Measurements from ENCODE around the gene L3HYPDH. TPM values are rescaled to one million over a fixed set of nuclear protein-coding genes. Genes with fewer than 3 reads are reported as not detected.

The L3HYPDH gene
- total RNA-seq: 10 to 100 TPM in 3 of 6 donors, 1 to 10 TPM in 3; 6.7 to 11.0 (median 8.8) TPM
- polyA plus RNA-seq: 10 to 100 TPM; 17.4 to 20.9 TPM

GRCh38 chr14:59483819-59484638 lies at the start of gene L3HYPDH, which contains the start of gene JKAMP:
L3HYPDH (minus strand) TSS chr14:59484408; CDS start chr14:59484316, 92 bp downstream.
JKAMP (plus strand) TSS chr14:59484517; CDS start chr14:59484590, 73 bp downstream.
- peak; percentile 25 to 61 (median 40) for TF ChIP-seq CTCF (IDR thresholded peaks at IDR 0.05)
- ATAC-seq (peak; percentile 94 to 98 (median 96)), FAIRE-seq (no peak), DNase-seq (peak; percentile 97 to 98 (median 98))
- H3K36me3 ChIP-seq: peaks cover 0 to 4% (median 0%) of the 10 kb centered on the region in 3 donors
- no peaks in the 10 kb centered on the region for H3K9me3 ChIP-seq
- intact Hi-C loops (cut with DNase I): no loop called here
- WGBS, 2 donors: 0% methylated on average over 91 to 92 of the region's 92 CpGs
- H3K4me1 ChIP-seq: peaks cover 18 to 36% (median 30%) of the 10 kb centered on the region in 3 donors
- peak within 1 kb of the TSS; percentile 68 to 84 (median 74) for H3K4me3 ChIP-seq
- H3K27me3 ChIP-seq: no peaks in the 10 kb centered on the region
- peak within 1 kb of the TSS; percentile 81 to 95 (median 93) for H3K27ac ChIP-seq

DNA sequence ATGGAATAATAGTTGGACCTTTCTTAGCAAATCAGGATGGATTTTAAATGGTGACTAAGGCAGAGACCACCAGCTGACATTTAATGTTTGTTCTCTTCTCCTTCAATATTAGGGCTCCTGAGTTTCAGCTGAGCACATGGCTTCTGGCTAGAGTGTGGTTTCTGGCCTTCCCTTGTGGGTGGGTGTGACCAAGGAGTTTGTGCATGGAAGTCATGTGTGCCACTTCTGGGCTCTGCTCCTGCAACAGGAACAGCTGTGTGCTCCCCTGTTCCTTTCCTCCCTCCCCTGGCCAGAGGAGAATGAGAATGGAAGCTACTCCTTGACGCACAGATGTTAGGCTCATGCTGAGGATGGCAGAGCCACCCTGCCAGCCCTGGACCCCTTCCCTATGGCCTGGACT lies 48.2 kb upstream of the L3HYPDH start:
- no peak for TF ChIP-seq CTCF (IDR thresholded peaks at IDR 0.05)
- no peak overlapping the region for H3K27ac ChIP-seq
- H3K36me3 ChIP-seq: no peaks in the 10 kb centered on the region
- no peaks in the 10 kb centered on the region for H3K27me3 ChIP-seq
- intact Hi-C loops (cut with DNase I): no loop called here
- WGBS, 2 donors: 71 to 82% methylated on average over 1 of the region's 1 CpG
- H3K4me3 ChIP-seq: no peak overlapping the region
- ATAC-seq: no peak
- FAIRE-seq: no peak
- H3K9me3 ChIP-seq: no peaks in the 10 kb centered on the region
- H3K4me1 ChIP-seq: no peaks in the 10 kb centered on the region
- DNase-seq: no peak

GRCh38 chr14:59530349-59530748 lies 46.1 kb upstream of the L3HYPDH start:
- H3K4me1 ChIP-seq: no peaks in the 10 kb centered on the region
- intact Hi-C loops (cut with DNase I): no loop called here
- no peak for FAIRE-seq
- no peaks in the 10 kb centered on the region for H3K9me3 ChIP-seq
- H3K27me3 ChIP-seq: no peaks in the 10 kb centered on the region
- H3K4me3 ChIP-seq: no peak overlapping the region
- no peak for ATAC-seq
- no peak for DNase-seq
- no peak for TF ChIP-seq CTCF (IDR thresholded peaks at IDR 0.05)
- H3K36me3 ChIP-seq: no peaks in the 10 kb centered on the region
- no peak overlapping the region for H3K27ac ChIP-seq

GRCh38 chr14:59529189-59529588 lies 45.0 kb upstream of the L3HYPDH start:
- intact Hi-C loops (cut with DNase I): no loop called here
- DNase-seq (no peak), ATAC-seq (no peak), FAIRE-seq (no peak)
- Histone ChIP-seq H3K4me1 (no peaks in the 10 kb centered on the region), H3K4me3 (no peak overlapping the region), H3K36me3 (no peaks in the 10 kb centered on the region), H3K27me3 (no peaks in the 10 kb centered on the region), H3K27ac (no peak overlapping the region), H3K9me3 (no peaks in the 10 kb centered on the region)
- no peak for TF ChIP-seq CTCF (IDR thresholded peaks at IDR 0.05)
- WGBS, 2 donors: 48 to 83% methylated on average over 2 of the region's 2 CpGs

DNA sequence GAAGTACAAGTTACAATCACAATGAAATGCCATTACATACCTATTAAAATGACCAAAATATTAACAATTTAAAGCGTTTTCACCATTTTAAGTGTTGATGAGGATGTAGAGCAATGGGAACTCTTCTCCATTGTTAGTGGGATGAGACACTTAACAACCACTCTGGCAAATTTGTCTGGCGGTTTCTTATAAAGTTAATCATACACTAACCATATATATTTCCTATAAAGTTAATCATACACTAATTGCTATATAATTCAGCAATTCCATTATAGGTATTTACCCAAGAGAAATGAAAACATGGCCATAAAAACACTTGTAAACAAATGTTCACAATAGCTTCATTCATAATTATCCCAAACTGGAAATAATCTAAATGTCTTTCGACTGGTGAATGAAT lies 36.0 kb upstream of the L3HYPDH start:
- no peaks in the 10 kb centered on the region for H3K27me3 ChIP-seq
- 65 to 74% methylated on average over 3 of the region's 3 CpGs for WGBS, 2 donors
- FAIRE-seq (no peak), ATAC-seq (no peak), DNase-seq (no peak)
- H3K4me3 ChIP-seq: no peak overlapping the region
- no peaks in the 10 kb centered on the region for H3K9me3 ChIP-seq
- H3K4me1 ChIP-seq: no peaks in the 10 kb centered on the region
- TF ChIP-seq CTCF (IDR thresholded peaks at IDR 0.05): no peak
- H3K27ac ChIP-seq: no peak overlapping the region
- intact Hi-C loops (cut with DNase I): no loop called here
- no peaks in the 10 kb centered on the region for H3K36me3 ChIP-seq

Measured in pancreas (tissue), 10 donors.